Measurements from ENCODE around the gene SBNO2.

Gene SBNO2

GRCh38 chr19:1087813-1088415 is 86.2 kb downstream of the SBNO2 start:
- peak; percentile 99 for DNase-seq

- no peak for DNase-seq
These were observed 87.5 kb downstream of the SBNO2 start for GRCh38 chr19:1086613-1087012.

GRCh38 chr19:1085676-1086442 is 88.2 kb downstream of the SBNO2 start:
- no peak for DNase-seq

GRCh38 chr19:1085053-1085658 is 88.9 kb downstream of the SBNO2 start:
- no peak for DNase-seq

GRCh38 chr19:1084024-1084868 is 89.8 kb downstream of the SBNO2 start:
- no peak for DNase-seq

- no peak for DNase-seq
These were observed 90.9 kb downstream of the SBNO2 start for GRCh38 chr19:1082928-1083816.

GRCh38 chr19:1082165-1082927 is 91.7 kb downstream of the SBNO2 start:
- peak; percentile 53 for DNase-seq

- no peak for DNase-seq
These were observed 92.5 kb downstream of the SBNO2 start for GRCh38 chr19:1081301-1082164.

GRCh38 chr19:1080360-1081161 is 93.5 kb downstream of the SBNO2 start:
- DNase-seq: no peak

- no peak for DNase-seq
These were observed 94.4 kb downstream of the SBNO2 start for GRCh38 chr19:1079566-1080111.

- DNase-seq: peak; percentile 96
These were observed 97.1 kb downstream of the SBNO2 start for GRCh38 chr19:1076951-1077350.

GRCh38 chr19:1076046-1076386 is 98.1 kb downstream of the SBNO2 start:
- no peak for DNase-seq

- peak; percentile 83 for DNase-seq
These were observed 99.4 kb downstream of the SBNO2 start for GRCh38 chr19:1074544-1075283.

- DNase-seq: no peak
These were observed 100.0 kb downstream of the SBNO2 start for GRCh38 chr19:1073956-1074517.

- no peak for DNase-seq
These were observed 100.8 kb downstream of the SBNO2 start for GRCh38 chr19:1073063-1073955.

- no peak for DNase-seq
These were observed 101.6 kb downstream of the SBNO2 start for GRCh38 chr19:1072371-1073015.
